Heart left ventricle (tissue), 16 donors: ENCODE measurements around the gene LAPTM5. TPM values are rescaled to one million over a fixed set of nuclear protein-coding genes. Genes with fewer than 3 reads are reported as not detected.

Experiments
- ATAC-seq, 4 donors: fragments of 200-7000 bp; cut with Tn5 transposase; one replicate each; pipeline ENCODE4 v1.9.1; 2020 to 2022; ENCODE audit warnings: moderate library complexity in 4 of 4, mild to moderate bottlenecking in 3 of 4, moderate number of reproducible peaks in 1 of 4
- DNase-seq, 5 donors: peaks; one replicate each; pipeline ENCODE4 v3.0.0-alpha.2; 2020
- H3K27ac ChIP-seq, 12 donors: fragments of 200-600 bp; sonication (generic) in 4 of 12; one replicate each; pipeline versions ENCODE4 v1.5.0 to v1.8.0; 2016 to 2022; ENCODE audit warnings: mild to moderate bottlenecking in 2 of 12
- H3K27me3 ChIP-seq, 9 donors: fragments of 200-600 bp; sonication (generic) in 2 of 9; one replicate each; pipeline versions ENCODE4 v1.5.1 to v1.8.0; 2016 to 2022; ENCODE audit warnings: mild to moderate bottlenecking in 3 of 9
- H3K36me3 ChIP-seq, 9 donors: fragments of 200-600 bp; sonication (generic) in 2 of 9; one replicate each; pipeline versions ENCODE4 v1.5.0 to v1.8.0; 2018 to 2022; ENCODE audit warnings: mild to moderate bottlenecking in 2 of 9
- H3K4me1 ChIP-seq, 12 donors: fragments of 200-600 bp; sonication (generic) in 4 of 12; one replicate each; pipeline versions ENCODE4 v1.5.0 to v1.8.0; 2016 to 2022; ENCODE audit warnings: mild to moderate bottlenecking in 3 of 12
- H3K4me3 ChIP-seq, 12 donors: fragments of 200-600 bp; sonication (generic) in 4 of 12; one replicate each; pipeline versions ENCODE4 v1.5.0 to v1.8.0; 2017 to 2022; ENCODE audit warnings: mild to moderate bottlenecking in 9 of 12, moderate library complexity in 4 of 12
- H3K9me3 ChIP-seq, 12 donors: fragments of 200-600 bp; sonication (generic) in 4 of 12; one replicate each; pipeline versions ENCODE4 v1.5.0 to v1.8.0; 2016 to 2022; ENCODE audit warnings: mild to moderate bottlenecking in 1 of 12
- CTCF ChIP-seq, 12 donors: fragments of 200-600 bp; sonication (generic) in 4 of 12; IDR thresholded peaks; one replicate each; pipeline versions ENCODE4 v1.5.0 to v1.8.0; 2018 to 2022; ENCODE audit warnings: antibody characterized with exemption in 12 of 12, mild to moderate bottlenecking in 5 of 12
- POLR2A ChIP-seq, 2 donors: fragments of 450-650 bp; IDR thresholded peaks; one replicate each; pipeline ENCODE4 v1.6.1; 2017; ENCODE audit warnings: antibody characterized with exemption in 2 of 2, mild to moderate bottlenecking in 2 of 2, moderate library complexity in 2 of 2
- WGBS, 4 donors: extraction: QIAGEN DNeasy Blood & Tissue Kit in 2 of 4; methylation state at CpG; one replicate each; pipeline versions ENCODE4 v1.1.5 to v1.1.7; 2013 to 2018; 5-methylcytosine and 5-hydroxymethylcytosine counted together
- intact Hi-C, 10 donors: fragments of 100-400 bp; cut with DNase I; formaldehyde crosslinking; loops; one replicate each; pipeline versions ENCODE4 v1.11.1 to v1.14.2; 2022
- polyA plus RNA-seq, 2 donors: library from polyadenylated mRNA; stranded (reverse); fragments of 200-250 nt; gene quantifications; one replicate each; pipeline ENCODE4 v1.2.3, GENCODE V29; 2013
- total RNA-seq, 9 donors: library from RNA; depleted of rRNA in 2 of 9; stranded (reverse); fragments of >200 nt in 2 of 9; fragmentation: NEBNext Ultra II Directional in 3 of 9; extraction: Animal tissue kit (Norgen Biotek cat#: 25700) in 3 of 9; gene quantifications; one replicate each; pipeline versions ENCODE4 v1.1.0 to v1.2.4, GENCODE V29; 2016 to 2023
- donor health status: ischemic (EF 13 %, LVEDD 7.1; RV severe dilation, severe dysfunction).
- donor health status: healthy with polysubstance abuse.
- donor health status: DM: no; HTN: yes; CAD: no.
- donor health status: DM: no; HTN: no; CAD: no.
- donor health status: ischemic (EF 25% LVEDD 6.9; RV normal size, moderate dysfunction).
- donor health status: ischemic (EF 25% LVEDD 5.7; RV mildly dilated, moderate dysfunction).
- donor health status: healthy.
- donor health status: DM: yes; HTN: yes; CAD: no.
- donor health status: ischemic (EF 35%, LVEDD 5.7; RV mildly dilated, moderate dysfunction).
- donor health status: nonischemic (EF 11% LVEDD 7.7; RV severe dilation, severe dysfunction).
- donor health status: DM: yes; HTN: yes; CAD: no.
- donor health status: PGD.
- donor health status: ischemic (EF 29% LVEDD 5.4; RV normal size, mild dysfunction).
- donor health status: nonischemic (EF 23%, LVEDD 6.1; RV moderate dilation, normal function).

The LAPTM5 gene
- total and polyA plus RNA-seq, 11 donors, result 6.9 to 260 (median 14.3) TPM

- Histone ChIP-seq H3K27me3 (peaks cover 0 to 11% (median 0%) of the 10 kb centered on the region in 9 donors), H3K9me3 (no peaks in the 10 kb centered on the region), H3K36me3 (peaks cover 0 to 83% (median 0%) of the 10 kb centered on the region in 9 donors), H3K27ac (no peak overlapping the region), H3K4me3 (no peak overlapping the region), H3K4me1 (peaks cover 0 to 35% (median 0%) of the 10 kb centered on the region in 12 donors)
- DNase-seq (no peak), ATAC-seq (no peak)
- intact Hi-C loops, result no loop called here
- 88 to 92% (median 90%) methylated on average over 10 of the region's 10 CpGs for WGBS, 4 donors
- no peak for TF ChIP-seq POLR2A (IDR thresholded peaks at IDR 0.05)
These were observed 18.6 kb downstream of the LAPTM5 start for GRCh38 chr1:30738715-30739559.

GRCh38 chr1:30738040-30738714, 19.4 kb downstream of the LAPTM5 start:
- intact Hi-C loops, result no loop called here
- DNase-seq (no peak), ATAC-seq (no peak)
- peaks cover 0 to 11% (median 0%) of the 10 kb centered on the region in 9 donors for H3K27me3 ChIP-seq
- TF ChIP-seq POLR2A (IDR thresholded peaks at IDR 0.05), result no peak
- no peak for TF ChIP-seq CTCF (IDR thresholded peaks at IDR 0.05)
- 78 to 87% (median 84%) methylated on average over 5 of the region's 5 CpGs for WGBS, 4 donors
- H3K4me3 ChIP-seq, result no peak overlapping the region
- H3K4me1 ChIP-seq, result peaks cover 0 to 28% (median 0%) of the 10 kb centered on the region in 12 donors
- peaks cover 0 to 91% (median 0%) of the 10 kb centered on the region in 9 donors for H3K36me3 ChIP-seq
- no peaks in the 10 kb centered on the region for H3K9me3 ChIP-seq
- H3K27ac ChIP-seq, result no peak overlapping the region

- Histone ChIP-seq H3K4me3 (no peak overlapping the region), H3K27me3 (peaks cover 0 to 11% (median 0%) of the 10 kb centered on the region in 9 donors), H3K36me3 (peaks cover 0 to 96% (median 0%) of the 10 kb centered on the region in 9 donors), H3K27ac (no peak overlapping the region), H3K4me1 (peaks cover 0 to 21% (median 0%) of the 10 kb centered on the region in 12 donors), H3K9me3 (no peaks in the 10 kb centered on the region)
- intact Hi-C loops, result no loop called here
- ATAC-seq, result no peak
- TF ChIP-seq POLR2A (IDR thresholded peaks at IDR 0.05) (no peak), CTCF (IDR thresholded peaks at IDR 0.05) (no peak)
- no peak for DNase-seq
- WGBS, 4 donors, result 89 to 94% (median 93%) methylated on average over 14 of the region's 14 CpGs
These were observed 20.1 kb downstream of the LAPTM5 start for GRCh38 chr1:30737357-30738039.

GRCh38 chr1:30735668-30736498, 21.7 kb downstream of the LAPTM5 start:
- no peak overlapping the region for H3K27ac ChIP-seq
- H3K9me3 ChIP-seq, result no peaks in the 10 kb centered on the region
- intact Hi-C loops, result no loop called here
- H3K27me3 ChIP-seq, result peaks cover 0 to 11% (median 0%) of the 10 kb centered on the region in 9 donors
- ATAC-seq (no peak), DNase-seq (no peak)
- WGBS, 4 donors, result 89 to 94% (median 93%) methylated on average over 6 of the region's 6 CpGs
- TF ChIP-seq CTCF (IDR thresholded peaks at IDR 0.05), result no peak
- no peak overlapping the region for H3K4me3 ChIP-seq
- H3K36me3 ChIP-seq, result peaks cover 0 to 82% (median 0%) of the 10 kb centered on the region in 9 donors
- peaks cover 0 to 5% (median 0%) of the 10 kb centered on the region in 12 donors for H3K4me1 ChIP-seq
